T-helper 1 cell (primary cell): ENCODE results near the gene ERGIC1.
A peak's percentile ranks its signal among the peaks of the same experiment; 100 is the strongest.
"Not testable (repeated sequence)": the region's sequence is repeated elsewhere in the genome, so short reads cannot be mapped to it uniquely, and the experiment has no call there.

Source experiments
- DNase-seq, 5 donors: peaks; one replicate each; pipeline ENCODE4 v3.0.0-alpha.2; 2012 to 2020

The ERGIC1 gene

GRCh38 chr5:172801179-172801671 lies 32.8 kb upstream of the ERGIC1 start:
- no peak for DNase-seq

- no peak for DNase-seq
Measured at GRCh38 chr5:172802112-172802511, 31.9 kb upstream of the ERGIC1 start.

GRCh38 chr5:172802567-172803176 lies 31.4 kb upstream of the ERGIC1 start:
- DNase-seq, result no peak

GRCh38 chr5:172805018-172805683 lies 28.9 kb upstream of the ERGIC1 start:
- DNase-seq, result no peak

GRCh38 chr5:172805736-172806255 lies 28.3 kb upstream of the ERGIC1 start:
- no peak for DNase-seq

- DNase-seq, result peak; percentile 67 to 92 (median 74)
Measured at GRCh38 chr5:172806897-172807672, 27.0 kb upstream of the ERGIC1 start.

- DNase-seq, result no peak
Measured at GRCh38 chr5:172807766-172808311, 26.2 kb upstream of the ERGIC1 start.

GRCh38 chr5:172809774-172810173 lies 24.3 kb upstream of the ERGIC1 start:
- DNase-seq, result no peak

GRCh38 chr5:172810996-172811395 lies 23.1 kb upstream of the ERGIC1 start:
- DNase-seq, result not testable (repeated sequence)

GRCh38 chr5:172815631-172816030 lies 18.4 kb upstream of the ERGIC1 start:
- DNase-seq, result no peak

GRCh38 chr5:172816925-172817562 lies 17.0 kb upstream of the ERGIC1 start:
- no peak for DNase-seq

- no peak for DNase-seq
Measured at GRCh38 chr5:172817664-172818063, 16.4 kb upstream of the ERGIC1 start.

GRCh38 chr5:172818081-172818480 lies 16.0 kb upstream of the ERGIC1 start:
- no peak for DNase-seq

GRCh38 chr5:172819569-172819968 lies 14.5 kb upstream of the ERGIC1 start:
- no peak for DNase-seq

GRCh38 chr5:172820046-172820767 lies 13.8 kb upstream of the ERGIC1 start:
- DNase-seq, result no peak

GRCh38 chr5:172821340-172821985 lies 12.6 kb upstream of the ERGIC1 start:
- no peak for DNase-seq

GRCh38 chr5:172823840-172824362 lies 10.2 kb upstream of the ERGIC1 start:
- no peak for DNase-seq

- no peak for DNase-seq
Measured at GRCh38 chr5:172825610-172826204, 8.3 kb upstream of the ERGIC1 start.

- no peak for DNase-seq
Measured at GRCh38 chr5:172827841-172828240, 6.2 kb upstream of the ERGIC1 start.

- no peak for DNase-seq
Measured at GRCh38 chr5:172828911-172829431, 5.1 kb upstream of the ERGIC1 start.
